Coronary artery (tissue), 2 donors: Measurements from ENCODE around the gene ZNF500.

Experiments used
- DNase-seq: peaks from one replicate; pipeline ENCODE4 v3.0.0-alpha.2; 2017; ENCODE audit warnings: low spot score
- H3K27ac ChIP-seq, 2 donors: fragments of 200-600 bp; sonication (generic); one replicate each; pipeline ENCODE4 v1.5.1; 2016 to 2019
- H3K4me3 ChIP-seq: fragments of 200-600 bp; sonication (generic); 2 replicates; pipeline ENCODE4 v1.5.1; 2016; ENCODE audit warnings: mild to moderate bottlenecking, moderate library complexity
- TF ChIP-seq, protein P1 (sequence below): fragments of 200-600 bp; sonication (generic); IDR thresholded peaks from one replicate; pipeline ENCODE4 v1.5.1; 2019; ENCODE audit warnings: antibody characterized with exemption

The ZNF500 gene

DNA sequence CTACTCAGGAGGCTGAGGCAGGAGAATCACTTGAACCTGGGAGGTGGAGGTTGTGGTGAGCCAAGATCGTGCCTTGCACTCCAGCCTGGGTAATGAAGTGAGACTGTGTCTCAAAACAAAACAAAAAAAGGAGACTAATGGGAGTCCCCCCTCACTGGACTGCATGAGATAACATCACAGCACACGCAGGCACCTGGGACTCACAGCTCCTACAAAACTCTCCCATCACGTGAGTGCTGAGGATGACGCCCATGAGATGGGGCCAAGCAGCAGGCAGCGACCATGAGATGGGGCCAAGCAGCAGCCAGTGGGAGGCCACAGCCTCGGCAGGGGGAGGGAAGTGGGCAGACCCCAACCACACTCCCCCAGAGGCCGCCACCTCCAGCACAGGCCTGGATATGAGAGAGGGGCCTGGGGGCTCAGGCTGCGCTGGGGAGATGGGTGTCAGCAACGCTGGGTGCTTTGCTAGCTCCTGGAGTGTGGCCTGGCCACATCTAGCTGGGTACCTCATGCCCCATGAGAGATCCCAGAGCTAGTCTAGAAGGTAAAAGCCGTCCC lies 17.2 kb downstream of the ZNF500 start:
- no peak overlapping the region for H3K4me3 ChIP-seq
- no peak for DNase-seq
- TF ChIP-seq, protein P1, sequence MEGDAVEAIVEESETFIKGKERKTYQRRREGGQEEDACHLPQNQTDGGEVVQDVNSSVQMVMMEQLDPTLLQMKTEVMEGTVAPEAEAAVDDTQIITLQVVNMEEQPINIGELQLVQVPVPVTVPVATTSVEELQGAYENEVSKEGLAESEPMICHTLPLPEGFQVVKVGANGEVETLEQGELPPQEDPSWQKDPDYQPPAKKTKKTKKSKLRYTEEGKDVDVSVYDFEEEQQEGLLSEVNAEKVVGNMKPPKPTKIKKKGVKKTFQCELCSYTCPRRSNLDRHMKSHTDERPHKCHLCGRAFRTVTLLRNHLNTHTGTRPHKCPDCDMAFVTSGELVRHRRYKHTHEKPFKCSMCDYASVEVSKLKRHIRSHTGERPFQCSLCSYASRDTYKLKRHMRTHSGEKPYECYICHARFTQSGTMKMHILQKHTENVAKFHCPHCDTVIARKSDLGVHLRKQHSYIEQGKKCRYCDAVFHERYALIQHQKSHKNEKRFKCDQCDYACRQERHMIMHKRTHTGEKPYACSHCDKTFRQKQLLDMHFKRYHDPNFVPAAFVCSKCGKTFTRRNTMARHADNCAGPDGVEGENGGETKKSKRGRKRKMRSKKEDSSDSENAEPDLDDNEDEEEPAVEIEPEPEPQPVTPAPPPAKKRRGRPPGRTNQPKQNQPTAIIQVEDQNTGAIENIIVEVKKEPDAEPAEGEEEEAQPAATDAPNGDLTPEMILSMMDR, result no peak
- H3K27ac ChIP-seq, result no peak overlapping the region

DNA sequence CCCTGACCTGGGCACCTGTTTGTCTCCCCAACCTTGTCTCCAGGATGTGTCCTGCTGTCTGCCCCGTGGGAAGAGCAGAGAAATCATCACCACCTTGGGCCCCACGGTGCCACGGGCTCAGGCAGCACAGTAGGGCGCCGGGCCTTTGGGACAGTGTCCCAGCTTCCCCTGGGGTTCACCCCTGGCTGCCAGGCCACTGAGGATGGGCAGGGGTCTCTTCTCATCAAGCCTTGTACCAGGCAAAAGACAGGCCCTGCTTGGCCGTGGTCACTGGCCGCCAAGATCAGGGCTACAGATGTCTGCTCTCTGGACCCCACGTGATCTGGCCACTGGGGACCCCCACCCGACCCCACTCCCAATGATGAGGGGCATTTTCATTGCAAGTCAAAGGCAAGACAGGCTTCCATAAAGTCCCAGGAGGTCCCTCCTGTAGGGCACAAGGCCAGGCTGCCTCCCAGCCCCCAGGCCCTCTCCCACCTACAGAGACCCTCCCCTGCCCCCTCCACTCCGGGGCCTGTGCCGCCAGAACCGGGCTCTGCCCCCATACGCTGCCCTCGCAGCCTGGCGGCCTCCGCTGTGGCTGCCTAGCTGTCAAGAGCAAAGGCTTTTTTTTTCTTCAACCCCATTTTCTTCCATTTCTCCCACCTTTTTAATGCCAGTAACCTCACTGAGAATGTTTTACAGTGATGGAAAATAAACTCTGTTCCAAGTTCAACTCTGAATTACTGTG lies 18.1 kb downstream of the ZNF500 start:
- TF ChIP-seq, protein P1, result no peak
- no peak for DNase-seq
- Histone ChIP-seq H3K4me3 (no peak overlapping the region), H3K27ac (no peak overlapping the region)

DNA sequence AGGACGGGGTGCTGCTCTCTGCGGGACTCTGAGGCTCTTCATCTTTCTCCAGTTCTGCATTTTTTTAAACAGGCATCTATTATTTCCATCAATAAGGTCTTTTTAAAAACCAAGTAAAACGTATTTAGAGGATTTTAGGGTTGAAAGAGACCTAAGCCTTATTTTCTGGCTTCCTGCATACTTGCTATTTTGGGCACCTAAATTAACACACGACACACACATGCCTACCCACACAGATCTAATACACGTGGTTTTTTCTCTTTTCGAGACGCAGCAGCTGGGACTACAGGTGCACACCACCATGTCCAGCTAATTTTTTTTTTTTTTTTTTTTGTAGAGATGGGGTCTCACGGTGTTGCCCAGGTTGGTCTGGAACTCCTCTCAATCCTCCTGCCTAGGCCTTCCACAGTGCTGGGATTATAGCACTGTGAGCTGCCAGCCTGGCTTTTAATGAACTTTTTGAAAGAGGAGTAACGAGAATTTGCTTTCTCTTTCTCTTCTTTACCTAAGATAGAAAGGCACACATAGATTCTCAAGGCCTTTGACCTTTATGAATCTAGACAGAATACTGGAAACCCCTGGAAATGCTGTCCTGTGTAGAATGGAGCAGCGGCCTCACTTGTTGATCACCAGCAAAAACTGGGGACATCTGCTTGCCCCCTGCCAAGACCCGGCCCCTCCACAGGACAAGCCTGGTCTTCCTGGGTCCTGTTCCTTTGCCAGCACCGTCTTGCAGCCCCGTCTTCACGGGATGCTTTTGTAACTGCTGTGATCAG lies 18.9 kb downstream of the ZNF500 start:
- H3K4me3 ChIP-seq, result no peak overlapping the region
- TF ChIP-seq, protein P1, result no peak
- H3K27ac ChIP-seq, result no peak overlapping the region
- no peak for DNase-seq

DNA sequence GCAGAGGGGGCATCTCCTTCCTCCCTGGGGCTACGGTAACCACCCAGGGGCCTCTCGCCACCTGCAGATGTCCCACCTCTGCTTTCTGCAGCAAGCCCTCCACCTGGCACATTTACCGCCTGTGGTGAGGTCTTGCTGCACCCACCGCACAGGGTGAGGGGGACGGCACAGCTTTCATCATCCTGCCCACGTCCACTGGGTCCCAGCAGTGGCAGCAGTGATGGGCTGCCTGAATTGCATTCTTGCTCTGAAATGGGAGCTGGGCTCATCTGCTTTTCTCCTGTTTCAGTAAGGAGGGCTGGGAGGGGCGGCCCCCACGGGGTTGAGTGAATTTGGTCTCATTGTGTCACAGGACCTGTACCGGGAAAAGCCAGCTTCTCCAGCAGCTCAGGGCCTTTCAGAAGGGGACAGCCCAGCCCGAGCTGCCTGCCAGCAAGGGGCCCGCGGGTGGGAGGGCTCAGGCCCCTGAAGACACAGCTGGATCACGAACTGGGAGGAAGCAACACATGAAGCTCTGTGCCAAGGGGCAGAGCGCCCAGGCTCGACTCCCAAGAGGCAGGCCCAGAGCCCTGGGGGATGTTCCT lies 19.9 kb downstream of the ZNF500 start:
- TF ChIP-seq, protein P1, result no peak
- DNase-seq, result no peak
- no peak overlapping the region for H3K27ac ChIP-seq

DNA sequence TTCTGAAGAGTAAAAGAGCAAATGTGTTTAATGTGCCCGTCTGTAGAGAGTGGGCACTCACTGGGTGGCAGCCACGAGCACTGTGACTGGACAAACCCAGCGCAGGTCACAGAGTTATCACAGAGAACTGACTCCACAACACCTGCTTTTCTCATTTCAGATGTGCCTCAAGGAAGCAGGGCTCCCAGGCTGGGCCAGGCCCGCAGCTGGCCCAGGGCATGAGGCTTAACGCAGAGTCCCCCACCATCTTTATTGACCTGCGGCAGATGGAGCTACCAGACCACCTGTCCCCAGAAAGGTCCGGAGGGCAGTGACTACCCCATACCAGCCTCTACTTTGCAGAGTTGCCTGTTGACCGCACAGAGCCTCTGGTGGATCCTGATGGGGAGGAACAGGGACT lies 20.7 kb downstream of the ZNF500 start:
- TF ChIP-seq, protein P1, result no peak
- DNase-seq, result no peak
- Histone ChIP-seq H3K4me3 (no peak overlapping the region), H3K27ac (no peak overlapping the region)

More for the DNA sequence above, 19.9 kb downstream of the ZNF500 start:
- no peak overlapping the region for H3K4me3 ChIP-seq

DNA sequence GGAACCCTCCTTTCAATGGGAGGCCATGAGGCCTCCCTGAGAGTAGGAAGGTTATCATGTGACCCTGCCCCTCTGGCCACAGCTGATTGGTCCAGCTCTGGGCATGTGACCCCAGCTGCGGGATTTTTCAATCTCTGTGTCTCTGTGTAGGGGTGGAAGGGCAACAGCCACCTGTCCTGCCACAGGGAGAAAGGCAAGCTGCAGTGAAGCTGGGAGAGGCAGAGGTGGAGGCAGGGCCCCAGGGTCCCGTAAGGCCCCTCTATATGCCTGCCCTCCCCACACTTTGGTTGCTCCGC lies 21.7 kb downstream of the ZNF500 start:
- Histone ChIP-seq H3K4me3 (no peak overlapping the region), H3K27ac (no peak overlapping the region)
- TF ChIP-seq, protein P1, result no peak
- no peak for DNase-seq
